Stimulated activated CD4-positive, alpha-beta T cell treated with anti-CD3 and anti-CD28 coated beads, Interleukin-1b, Interleukin-23, amount 100 ng/mL, for 24 hours (primary cell): Measurements from ENCODE around the gene CERS4.
A peak's percentile ranks its signal among the peaks of the same experiment; 100 is the strongest.
"Not testable (repeated sequence)": the region's sequence is repeated elsewhere in the genome, so short reads cannot be mapped to it uniquely, and the experiment has no call there.

ENCODE experiments used
- DNase-seq, 4 experiments: peaks; one replicate each; pipeline ENCODE4 v3.0.0-alpha.2; 2020; ENCODE audit warnings: low read depth in 4 of 4, low spot score in 1 of 4

The CERS4 gene

DNA sequence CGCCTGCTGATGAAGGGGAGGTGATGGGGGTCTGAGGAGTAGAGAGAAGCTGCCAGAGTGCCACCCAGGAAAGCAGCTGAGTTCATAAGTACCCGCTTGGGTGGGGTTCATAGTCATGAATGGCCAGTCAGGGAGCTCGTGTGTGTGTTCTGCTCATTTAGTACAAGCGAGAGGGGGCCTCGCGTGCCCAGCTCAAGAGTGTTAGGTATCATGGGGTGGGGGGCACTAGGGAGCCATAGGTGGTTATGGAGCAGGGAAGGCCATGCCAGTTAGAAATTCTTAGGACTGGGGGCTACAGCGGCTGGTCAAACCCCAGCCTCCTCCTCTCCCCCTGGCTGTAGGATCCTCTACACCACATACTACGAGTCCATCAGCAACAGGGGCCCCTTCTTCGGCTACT, 52.2 kb downstream of the CERS4 start:
- DNase-seq: no peak

DNA sequence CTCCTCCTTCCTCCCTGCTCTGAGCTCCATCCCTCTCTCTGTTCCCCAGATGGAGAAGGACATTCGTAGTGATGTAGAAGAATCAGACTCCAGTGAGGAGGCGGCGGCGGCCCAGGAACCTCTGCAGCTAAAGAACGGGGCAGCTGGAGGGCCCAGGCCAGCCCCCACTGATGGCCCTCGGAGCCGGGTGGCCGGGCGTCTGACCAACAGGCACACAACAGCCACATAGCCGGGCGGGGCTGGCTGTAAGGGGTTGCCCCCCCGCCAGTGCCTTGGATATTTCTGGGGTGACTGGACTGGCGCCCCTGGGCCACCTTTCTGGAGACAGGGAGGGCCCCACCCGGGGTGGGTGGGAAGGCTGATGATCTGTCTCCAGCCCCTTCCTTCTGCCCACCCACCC, 52.7 kb downstream of the CERS4 start:
- DNase-seq: no peak

DNA sequence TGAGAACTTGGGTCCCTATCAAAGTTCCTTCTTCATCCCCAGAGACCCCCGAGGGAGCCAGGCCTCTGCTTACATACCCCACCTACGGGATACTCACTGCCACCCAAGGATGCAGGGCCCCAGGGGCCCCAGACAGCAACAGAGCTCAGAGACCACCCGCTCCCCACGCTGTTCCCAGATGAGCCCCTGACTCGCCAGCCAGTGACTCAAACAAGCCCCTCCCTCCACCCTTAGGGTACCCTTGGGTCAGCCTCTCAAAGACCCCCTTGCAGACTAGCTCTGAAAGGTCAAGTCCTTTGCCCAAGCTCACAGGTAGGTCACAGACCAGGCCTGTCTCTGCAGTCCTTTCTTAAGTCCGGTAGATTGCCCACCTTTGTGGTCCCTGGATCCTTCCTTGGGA, 53.3 kb downstream of the CERS4 start:
- no peak for DNase-seq

DNA sequence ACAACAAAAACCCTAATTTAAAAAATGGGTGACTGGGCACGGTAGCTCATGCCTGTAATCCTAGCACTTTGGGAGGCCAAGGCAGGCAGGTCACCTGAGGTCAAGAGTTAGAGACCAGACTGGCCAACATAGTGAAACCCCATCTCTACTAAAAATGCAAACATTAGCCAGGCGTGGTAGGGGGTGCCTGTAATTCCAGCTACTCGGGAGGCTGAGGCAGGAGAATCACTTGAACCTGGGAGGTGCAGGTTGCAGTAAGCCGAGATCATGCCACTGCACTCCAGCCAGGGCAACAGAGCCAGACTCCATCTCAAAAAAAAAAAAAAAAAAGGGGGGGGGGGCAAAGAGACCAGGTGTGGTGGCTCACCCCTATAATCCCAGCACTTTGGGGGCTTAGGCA, 55.1 kb downstream of the CERS4 start:
- DNase-seq: not testable (repeated sequence)

DNA sequence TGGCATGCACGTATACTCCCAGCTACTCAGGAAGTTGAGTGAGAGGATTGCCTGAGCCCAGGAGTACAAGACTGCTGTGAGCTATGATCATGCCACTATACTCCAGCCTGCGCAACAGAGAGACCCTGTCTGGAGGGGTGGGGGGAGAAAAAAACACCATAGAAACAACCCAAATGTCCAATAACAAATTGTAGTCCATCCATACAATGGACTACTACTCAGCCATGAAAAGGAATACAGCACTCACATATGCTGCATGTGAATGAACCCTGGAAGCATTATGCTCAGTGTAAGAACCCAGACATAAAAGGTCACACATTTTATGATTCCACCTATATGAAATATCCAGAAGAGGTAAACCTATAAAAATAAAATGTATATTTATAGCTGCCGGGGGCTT, 56.7 kb downstream of the CERS4 start:
- no peak for DNase-seq

DNA sequence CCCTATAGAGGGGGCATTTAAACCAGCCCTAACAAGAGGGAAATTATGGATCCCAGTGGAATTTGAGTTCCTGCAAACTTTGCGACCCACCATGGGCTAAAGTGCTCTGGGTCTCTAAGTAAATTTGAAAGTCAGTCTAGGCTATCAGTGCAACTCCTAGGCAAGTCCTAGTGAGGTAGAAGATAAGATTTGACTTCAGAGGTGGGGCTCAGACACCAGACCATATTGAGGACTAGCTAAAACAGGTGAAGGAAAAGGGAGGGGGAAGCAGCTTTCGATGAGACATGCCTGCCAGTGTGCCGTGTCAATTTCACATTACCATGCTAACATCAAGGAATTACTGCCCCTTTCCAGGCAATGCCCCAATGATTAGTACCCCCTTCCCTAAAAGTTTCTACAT, 60.6 kb downstream of the CERS4 start:
- no peak for DNase-seq

DNA sequence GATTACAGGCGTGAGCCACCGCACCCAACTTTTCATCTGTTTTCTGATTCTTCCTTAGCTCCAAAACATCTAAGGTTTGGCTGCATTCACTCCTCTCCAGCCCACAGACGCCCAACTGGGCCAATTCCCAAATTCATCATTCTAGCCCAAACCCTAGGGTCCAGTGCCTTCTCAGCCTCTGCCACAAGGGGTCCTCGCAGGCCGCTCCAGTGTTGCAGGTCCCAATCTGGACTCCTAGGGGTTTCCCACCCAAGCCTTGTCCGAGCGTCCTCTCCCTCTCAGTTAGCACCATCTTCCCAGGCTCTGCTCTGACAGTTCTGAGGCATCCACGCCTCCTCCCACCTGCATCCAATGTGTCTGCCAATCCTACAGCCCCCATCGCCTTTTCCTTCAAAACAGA, 67.3 kb downstream of the CERS4 start:
- not testable (repeated sequence) for DNase-seq

DNA sequence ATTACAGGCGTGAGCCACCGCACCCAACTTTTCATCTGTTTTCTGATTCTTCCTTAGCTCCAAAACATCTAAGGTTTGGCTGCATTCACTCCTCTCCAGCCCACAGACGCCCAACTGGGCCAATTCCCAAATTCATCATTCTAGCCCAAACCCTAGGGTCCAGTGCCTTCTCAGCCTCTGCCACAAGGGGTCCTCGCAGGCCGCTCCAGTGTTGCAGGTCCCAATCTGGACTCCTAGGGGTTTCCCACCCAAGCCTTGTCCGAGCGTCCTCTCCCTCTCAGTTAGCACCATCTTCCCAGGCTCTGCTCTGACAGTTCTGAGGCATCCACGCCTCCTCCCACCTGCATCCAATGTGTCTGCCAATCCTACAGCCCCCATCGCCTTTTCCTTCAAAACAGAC, 82.2 kb downstream of the CERS4 start:
- not testable (repeated sequence) for DNase-seq

DNA sequence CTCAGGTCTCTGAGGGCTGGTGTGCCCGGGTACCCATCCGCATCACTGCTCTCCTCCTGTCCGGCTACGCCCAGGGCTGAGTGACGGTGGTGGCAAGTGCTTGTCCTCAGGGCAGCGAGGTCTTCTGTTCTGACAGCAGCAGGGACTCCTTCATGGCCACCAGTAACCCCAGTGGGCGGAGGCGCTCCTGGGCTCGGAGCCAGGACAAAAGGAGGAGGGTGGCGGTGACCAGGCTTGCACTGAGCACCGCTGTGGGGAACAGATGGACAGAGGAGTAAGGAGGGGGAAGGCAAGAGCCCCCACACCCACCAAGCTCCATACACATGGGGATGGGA, 93.2 kb downstream of the CERS4 start:
- no peak for DNase-seq

DNA sequence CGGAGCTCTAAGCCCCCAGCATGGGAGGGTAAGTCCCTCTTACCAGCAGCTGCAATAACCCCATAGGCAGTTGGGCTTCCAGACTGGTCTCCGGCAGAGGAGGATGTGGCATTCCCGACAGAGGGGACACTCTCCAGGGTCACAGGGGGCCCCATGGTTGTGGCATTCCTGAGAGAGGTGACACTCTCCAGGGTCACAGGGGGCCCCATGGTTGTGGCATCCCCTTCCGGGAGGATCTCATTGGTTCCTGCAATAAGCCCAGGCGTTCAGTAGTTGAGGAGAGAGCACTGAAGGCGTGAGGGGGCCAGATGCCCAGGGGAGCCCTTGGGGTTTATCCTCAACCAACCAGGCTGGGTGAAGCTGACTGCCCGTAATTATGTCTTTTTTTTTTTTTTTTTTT, 93.6 kb downstream of the CERS4 start:
- no peak for DNase-seq

DNA sequence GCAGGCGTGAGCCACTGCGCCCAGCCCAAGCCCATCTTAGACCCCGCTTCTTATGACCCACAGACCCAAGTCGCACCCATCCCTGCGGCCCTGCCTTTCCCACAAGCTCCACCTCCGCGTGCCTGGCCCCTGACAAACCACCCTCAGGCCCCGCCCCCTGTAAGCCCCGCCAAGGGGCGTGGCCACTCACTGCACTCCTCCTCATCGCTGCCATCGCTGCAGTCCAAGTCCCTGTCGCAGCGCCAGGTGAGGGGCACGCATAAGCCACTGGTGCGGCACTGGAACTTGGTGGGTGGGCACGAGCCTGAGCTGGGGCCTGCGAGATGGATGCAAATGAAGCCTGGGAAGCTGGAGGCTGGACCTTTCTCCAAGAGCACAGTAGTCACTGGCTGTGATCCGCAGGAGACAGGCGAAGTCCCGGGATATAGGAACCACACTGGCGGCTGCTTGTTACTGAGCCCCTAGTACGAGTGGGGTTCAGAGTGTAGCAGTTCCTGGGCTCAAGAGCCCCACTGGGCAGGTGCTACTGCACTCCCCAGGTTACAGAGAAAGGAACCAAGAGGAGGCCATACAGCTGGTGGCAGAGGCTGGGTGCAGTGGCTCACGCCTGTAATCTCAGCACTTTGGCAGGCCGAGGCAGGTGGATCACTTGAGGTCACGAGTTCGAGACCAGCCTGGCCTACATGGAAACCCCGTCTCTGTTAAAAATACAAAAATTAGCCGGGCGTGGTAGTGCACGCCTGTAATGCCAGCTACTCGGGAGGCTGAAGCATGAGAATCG, 95.9 kb downstream of the CERS4 start:
- no peak for DNase-seq

DNA sequence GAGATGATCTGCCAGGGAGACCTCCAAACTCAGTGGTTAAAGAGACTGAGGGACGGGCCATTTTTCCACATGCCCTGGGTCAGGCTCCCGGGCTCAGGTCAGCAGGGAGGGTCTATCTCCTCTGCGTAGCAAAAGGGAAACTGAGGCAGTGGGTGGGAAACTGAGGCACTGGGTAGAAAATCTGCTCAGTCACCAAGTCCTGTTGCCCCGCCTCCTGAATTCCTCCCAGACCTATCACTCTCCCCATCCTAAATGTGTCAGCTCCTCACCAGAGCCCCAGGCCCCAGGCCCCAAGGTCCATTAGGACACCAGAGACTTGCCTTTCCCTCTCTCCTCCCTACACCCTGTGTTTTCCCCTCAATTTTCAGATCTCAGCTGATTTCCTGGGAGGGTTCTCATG, 96.6 kb downstream of the CERS4 start:
- no peak for DNase-seq

DNA sequence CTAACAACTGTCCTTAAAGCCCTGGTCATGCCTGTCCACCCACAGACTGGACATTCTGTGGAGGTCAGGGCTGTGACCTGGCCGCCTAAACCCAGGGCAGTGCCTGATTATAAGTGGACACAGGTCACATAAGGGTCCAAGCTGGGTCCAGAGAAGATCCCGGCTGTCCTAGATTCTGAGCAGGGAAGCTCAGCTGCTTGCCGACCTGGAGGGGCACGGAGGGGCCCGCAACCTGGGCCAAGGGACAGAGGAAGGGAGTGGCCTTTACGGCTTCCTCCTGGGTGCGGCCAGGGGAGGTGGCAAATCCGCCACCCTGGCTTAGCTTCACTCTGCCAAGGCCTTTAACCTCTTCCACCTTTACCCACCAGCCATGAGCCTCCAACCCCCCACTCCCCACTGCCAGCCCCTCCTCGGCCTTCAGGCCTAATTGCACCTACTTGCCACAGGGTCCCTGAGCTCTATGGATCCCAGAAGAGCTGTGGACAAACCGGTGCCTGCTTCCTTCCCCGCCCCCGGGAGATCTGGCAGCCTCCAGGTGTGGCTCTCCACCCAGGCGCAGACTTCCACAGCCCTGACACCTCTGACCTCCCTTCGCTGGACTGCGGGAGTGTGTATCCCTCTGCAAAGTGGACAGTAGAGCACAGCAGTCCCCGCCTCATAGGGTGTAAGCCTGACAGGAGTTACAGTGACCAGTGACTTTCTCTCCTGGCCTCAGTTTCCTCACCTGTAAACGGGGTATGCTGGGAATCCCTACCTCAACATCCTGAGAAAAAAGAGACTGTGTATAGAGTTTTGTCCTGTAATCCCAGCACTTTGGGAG, 97.3 kb downstream of the CERS4 start:
- no peak for DNase-seq

DNA sequence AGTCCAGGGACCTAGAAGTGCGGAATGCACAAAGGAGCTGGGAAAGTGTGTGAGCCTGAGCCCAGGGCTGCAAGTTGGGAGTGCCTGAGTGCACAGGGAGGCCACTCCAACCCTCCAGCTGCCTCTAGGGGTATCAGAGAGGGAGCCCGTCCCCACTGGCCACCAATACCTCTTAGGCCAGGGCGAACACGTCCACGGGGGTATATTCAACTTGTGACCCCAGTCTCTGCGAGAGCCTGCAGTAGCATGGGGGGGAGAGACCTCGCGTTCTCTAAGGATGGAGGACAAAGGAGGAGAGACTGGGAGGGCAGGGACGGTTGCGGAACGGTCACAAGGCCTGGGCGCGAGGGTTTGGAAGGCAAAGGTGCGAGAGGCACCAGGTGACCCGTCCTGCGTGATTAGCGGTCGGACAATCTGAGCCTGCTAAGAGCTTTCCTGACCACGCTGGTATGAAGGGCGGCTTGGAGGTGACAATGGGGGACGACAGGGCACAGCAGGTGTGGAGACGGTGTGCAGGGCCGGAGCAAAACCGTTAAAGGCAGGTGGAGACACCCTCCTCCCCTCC, 98.3 kb downstream of the CERS4 start:
- DNase-seq: no peak

DNA sequence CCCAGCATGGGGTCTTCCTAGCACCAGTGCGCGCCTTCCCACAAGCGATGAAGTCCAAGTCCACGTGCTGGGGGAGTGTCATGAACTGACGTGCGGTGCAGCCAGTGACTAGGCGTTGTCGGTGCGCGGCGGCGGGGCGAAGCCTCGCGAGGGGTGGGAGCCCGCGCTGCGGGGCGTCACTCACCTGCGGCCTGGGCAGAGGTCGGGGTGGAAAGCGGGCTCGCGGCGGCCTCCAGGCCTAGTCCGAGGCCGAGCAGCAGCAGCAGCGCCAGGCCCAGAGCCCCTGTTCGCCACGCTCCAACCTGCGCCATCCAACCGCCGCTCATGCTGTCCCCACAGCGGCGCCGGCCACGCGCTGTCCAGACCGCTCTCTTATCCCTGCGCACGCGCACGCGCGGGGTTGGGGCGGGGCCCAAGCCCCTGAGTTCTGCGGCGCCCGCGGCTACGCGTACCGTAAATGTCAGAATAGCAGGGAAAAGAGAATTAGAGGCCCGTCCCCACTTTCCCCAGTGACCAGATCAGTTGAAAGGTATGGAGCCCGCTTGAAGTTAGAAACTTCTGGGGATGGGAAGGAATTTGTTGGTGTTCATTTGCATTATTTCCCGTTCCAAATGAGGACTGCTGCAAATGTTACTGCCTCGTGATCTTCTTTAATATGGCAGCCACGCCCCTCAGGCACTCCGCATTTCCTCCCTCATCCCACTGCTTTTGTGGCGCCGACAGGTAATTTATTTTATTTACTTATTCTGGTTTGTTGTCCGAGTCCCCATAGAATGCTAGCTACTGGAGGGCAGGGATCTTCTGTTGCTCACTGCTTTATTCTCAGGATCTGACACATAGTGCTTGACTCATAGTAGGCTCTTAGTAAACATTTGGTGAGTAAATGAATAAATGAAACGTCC, 99.0 kb downstream of the CERS4 start, which contains the start of gene CD320:
CD320 (minus strand) TSS at position 394 of the 902 bp plus-strand sequence; CDS start at position 326, 68 bp downstream.
- DNase-seq: peak; percentile 66 to 84 (median 75)

DNA sequence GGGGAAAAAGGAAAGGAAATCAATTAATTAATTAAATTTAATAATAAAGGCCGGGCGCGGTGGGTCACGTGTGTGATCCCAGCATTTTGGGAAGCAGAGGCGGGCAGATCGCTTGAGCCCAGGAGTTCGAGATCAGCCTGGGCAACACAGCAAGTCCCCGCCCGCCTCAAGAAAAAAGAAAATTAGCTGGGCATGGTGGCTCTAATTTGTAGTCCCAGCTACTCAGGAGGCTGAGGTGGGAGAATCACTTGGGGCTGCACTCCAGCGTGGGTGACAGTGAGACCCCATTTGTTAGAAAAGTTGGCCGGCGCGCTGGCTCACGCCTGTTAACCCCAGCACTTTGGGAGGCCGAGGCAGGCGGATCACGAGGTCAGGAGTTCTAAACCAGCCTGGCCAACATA, 99.7 kb downstream of the CERS4 start:
- DNase-seq: no peak

DNA sequence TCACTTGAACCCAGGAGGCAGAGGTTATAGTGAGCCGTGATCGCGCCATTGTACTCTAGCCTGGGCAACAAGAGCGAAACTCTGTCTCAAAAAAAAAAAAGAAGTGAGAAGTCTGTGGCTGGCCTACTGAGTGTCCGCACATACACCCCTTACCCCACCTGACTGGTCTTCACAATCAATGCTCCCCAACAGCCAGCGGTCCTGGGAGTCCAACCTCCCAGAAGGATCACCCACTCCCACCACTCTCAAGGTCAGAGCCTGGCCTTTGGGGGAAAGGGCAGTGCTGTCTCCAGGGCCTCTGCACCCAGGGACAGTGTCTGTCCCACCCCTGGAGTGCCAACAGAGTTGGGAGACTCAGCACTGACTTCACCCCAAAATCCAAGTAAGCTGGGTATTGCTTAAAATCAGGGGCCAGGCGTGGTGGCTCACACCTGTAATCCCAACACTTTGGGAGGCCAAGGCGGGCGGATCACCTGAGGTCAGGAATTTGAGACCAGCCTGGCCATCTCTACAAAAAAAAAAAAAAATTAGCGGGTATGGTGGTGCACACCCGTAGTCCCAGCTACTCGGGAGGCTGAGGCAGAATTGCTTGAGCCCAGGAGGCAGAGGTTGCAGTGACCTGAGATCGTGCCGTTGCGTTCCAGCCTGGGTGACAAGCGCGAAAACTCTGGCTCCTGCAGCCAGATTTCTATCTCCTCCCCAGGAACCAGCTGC, 101.3 kb downstream of the CERS4 start:
- no peak for DNase-seq

DNA sequence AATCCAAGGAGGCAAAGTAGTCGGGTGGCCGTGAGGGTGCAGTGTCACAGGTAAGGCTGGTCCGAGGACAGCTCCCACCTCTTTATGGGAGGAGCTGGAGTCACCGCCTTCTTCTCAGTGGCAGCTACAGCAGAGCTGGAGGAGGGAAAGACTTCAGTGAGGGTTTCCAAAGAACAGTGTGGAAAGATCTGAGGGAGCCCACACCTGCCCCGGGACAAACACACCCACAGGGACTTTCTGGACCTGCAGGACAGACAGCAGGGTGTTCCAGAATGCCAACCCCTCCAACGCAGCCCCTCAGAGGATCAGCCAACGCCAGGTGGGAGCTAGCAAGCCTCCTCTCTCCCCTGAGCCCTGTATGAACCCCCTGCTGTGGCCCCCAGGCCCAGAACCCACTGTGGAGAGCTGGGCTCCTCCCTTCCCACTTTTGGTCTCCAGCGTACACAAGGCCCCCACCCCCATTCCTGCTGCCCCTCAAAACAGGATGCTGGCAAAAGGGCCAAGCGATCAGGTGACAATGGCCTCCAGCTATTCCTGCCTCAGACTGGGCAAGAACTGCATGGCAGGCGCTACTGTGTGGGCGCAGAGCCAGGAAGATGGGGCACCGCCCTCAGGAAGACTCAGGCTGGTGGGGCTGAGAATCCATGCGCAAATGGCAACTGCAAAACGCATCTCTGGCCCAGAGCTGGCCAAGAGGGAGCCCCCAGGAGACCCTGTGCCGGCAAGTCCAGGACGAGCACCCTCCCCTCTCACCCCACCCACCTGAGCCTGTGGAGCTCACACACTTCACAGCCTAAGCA, 102.5 kb downstream of the CERS4 start:
- DNase-seq: no peak
